ENCODE measurements around the gene XYLT1.

Gene XYLT1, protein sequence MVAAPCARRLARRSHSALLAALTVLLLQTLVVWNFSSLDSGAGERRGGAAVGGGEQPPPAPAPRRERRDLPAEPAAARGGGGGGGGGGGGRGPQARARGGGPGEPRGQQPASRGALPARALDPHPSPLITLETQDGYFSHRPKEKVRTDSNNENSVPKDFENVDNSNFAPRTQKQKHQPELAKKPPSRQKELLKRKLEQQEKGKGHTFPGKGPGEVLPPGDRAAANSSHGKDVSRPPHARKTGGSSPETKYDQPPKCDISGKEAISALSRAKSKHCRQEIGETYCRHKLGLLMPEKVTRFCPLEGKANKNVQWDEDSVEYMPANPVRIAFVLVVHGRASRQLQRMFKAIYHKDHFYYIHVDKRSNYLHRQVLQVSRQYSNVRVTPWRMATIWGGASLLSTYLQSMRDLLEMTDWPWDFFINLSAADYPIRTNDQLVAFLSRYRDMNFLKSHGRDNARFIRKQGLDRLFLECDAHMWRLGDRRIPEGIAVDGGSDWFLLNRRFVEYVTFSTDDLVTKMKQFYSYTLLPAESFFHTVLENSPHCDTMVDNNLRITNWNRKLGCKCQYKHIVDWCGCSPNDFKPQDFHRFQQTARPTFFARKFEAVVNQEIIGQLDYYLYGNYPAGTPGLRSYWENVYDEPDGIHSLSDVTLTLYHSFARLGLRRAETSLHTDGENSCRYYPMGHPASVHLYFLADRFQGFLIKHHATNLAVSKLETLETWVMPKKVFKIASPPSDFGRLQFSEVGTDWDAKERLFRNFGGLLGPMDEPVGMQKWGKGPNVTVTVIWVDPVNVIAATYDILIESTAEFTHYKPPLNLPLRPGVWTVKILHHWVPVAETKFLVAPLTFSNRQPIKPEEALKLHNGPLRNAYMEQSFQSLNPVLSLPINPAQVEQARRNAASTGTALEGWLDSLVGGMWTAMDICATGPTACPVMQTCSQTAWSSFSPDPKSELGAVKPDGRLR

DNA sequence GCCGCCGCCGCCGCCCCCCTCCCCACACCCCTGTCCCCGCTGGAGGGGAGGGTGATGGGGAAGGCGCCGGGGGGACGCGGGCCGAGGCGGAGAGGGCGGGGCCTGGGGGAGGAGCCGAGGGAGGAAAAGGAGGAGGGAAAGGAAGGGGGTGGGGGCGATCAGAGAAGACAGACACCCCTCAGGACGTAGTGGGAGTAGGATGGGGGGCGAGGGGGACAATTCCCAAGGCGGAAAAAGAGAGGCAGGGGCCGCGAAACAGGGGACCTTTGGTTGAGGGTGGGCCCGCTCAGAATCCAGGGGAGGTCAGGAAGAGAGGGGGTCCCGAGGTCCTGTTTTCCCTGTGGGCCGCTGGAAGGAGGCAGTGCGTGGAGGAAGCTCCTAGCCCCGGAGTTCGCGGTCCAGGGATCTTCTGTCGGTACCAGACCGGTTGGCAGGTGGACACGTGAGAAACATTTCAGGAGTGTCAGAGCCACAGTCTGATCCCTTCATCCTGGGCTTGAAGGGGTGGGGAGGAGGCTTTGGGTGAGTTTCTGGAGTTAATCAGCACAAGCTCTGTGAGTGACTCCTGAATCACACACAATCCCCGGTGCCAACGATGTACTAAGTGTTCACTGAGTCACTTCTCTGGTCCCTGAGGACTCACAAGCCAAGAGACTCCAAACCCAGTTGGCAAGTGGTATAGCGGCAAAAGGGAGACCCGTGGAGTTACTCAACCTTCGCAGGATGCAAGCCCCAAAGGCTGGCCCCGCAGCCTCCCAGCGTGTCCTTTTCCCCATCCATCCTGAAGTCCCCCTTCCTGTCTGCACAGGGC lies at the start of gene XYLT1:
XYLT1 (minus strand) TSS at position 53 of the 811 bp plus-strand sequence. CDS start 164 bp downstream, outside the sequence.
- H3K4me1 ChIP-seq (ENCODE audit: control insufficient read depth, insufficient read depth, low read length) = peaks cover 11% of the 10 kb centered on the region
- H3K36me3 ChIP-seq (ENCODE audit: control insufficient read depth, insufficient read depth, low read length) = no peaks in the 10 kb centered on the region
- H3K9ac ChIP-seq (ENCODE audit: low read depth, low read length) = no peak within 1 kb of the TSS
- peak within 1 kb of the TSS; percentile 70 for H3K4me3 ChIP-seq (ENCODE audit: low read depth, low read length)
- H3K9me3 ChIP-seq (ENCODE audit: control insufficient read depth, insufficient read depth, low read length) = no peaks in the 10 kb centered on the region
- H3K27me3 ChIP-seq (ENCODE audit: control insufficient read depth, insufficient read depth, low read length) = peaks cover 27% of the 10 kb centered on the region

GRCh38 chr16:17520111-17520510 lies 49.4 kb upstream of the XYLT1 start:
- H3K27me3 ChIP-seq (ENCODE audit: control insufficient read depth, insufficient read depth, low read length) = no peaks in the 10 kb centered on the region
- no peak overlapping the region for H3K4me3 ChIP-seq (ENCODE audit: low read depth, low read length)
- no peaks in the 10 kb centered on the region for H3K36me3 ChIP-seq (ENCODE audit: control insufficient read depth, insufficient read depth, low read length)
- H3K9ac ChIP-seq (ENCODE audit: low read depth, low read length) = no peak overlapping the region
- H3K9me3 ChIP-seq (ENCODE audit: control insufficient read depth, insufficient read depth, low read length) = no peaks in the 10 kb centered on the region
- H3K4me1 ChIP-seq (ENCODE audit: control insufficient read depth, insufficient read depth, low read length) = no peaks in the 10 kb centered on the region

GRCh38 chr16:17519101-17519955 lies 48.6 kb upstream of the XYLT1 start:
- no peaks in the 10 kb centered on the region for H3K4me1 ChIP-seq (ENCODE audit: control insufficient read depth, insufficient read depth, low read length)
- H3K9me3 ChIP-seq (ENCODE audit: control insufficient read depth, insufficient read depth, low read length) = no peaks in the 10 kb centered on the region
- no peak overlapping the region for H3K4me3 ChIP-seq (ENCODE audit: low read depth, low read length)
- no peaks in the 10 kb centered on the region for H3K27me3 ChIP-seq (ENCODE audit: control insufficient read depth, insufficient read depth, low read length)
- no peaks in the 10 kb centered on the region for H3K36me3 ChIP-seq (ENCODE audit: control insufficient read depth, insufficient read depth, low read length)
- H3K9ac ChIP-seq (ENCODE audit: low read depth, low read length) = no peak overlapping the region

GRCh38 chr16:17518441-17518840 lies 47.7 kb upstream of the XYLT1 start:
- Histone ChIP-seq H3K4me3 (ENCODE audit: low read depth, low read length) (no peak overlapping the region), H3K9me3 (ENCODE audit: control insufficient read depth, insufficient read depth, low read length) (no peaks in the 10 kb centered on the region), H3K27me3 (ENCODE audit: control insufficient read depth, insufficient read depth, low read length) (no peaks in the 10 kb centered on the region), H3K9ac (ENCODE audit: low read depth, low read length) (no peak overlapping the region), H3K36me3 (ENCODE audit: control insufficient read depth, insufficient read depth, low read length) (no peaks in the 10 kb centered on the region), H3K4me1 (ENCODE audit: control insufficient read depth, insufficient read depth, low read length) (no peaks in the 10 kb centered on the region)

DNA sequence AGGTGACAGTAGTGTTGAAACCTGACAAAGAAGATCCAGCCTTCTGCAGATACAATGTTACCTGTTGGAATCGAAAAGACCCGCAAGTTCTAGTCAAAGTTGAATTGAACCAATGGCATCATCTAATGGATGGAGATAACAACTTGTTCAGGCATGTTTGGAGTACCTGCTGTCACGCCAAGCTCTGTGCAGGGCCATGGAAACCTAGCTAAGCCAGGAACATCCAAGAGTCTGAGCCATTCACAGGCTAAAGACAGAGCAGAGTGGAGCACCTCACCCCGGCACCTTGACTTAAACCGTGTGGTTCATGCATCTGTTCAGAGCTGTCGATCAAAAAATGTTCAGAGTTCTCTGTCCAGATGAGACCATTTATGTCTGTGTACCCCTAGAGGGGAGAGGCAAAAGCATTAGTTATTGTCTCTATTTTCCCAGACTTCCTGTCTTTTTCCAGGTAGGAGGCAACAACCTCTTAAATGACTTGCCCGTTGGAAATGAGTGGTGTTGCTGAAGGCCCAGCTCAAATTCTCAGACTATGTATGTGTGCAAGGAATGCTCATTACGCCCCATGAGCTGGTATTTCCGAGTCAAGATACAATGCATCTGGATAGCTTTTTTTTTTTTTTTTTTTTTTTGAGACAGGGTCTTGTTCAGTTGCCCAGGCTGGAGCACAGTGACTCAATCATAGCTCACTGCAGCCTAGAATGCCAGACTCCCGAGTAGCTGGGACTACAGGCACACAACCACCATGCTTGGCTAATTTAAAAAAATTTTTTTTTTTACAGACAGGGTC lies 44.9 kb upstream of the XYLT1 start:
- H3K36me3 ChIP-seq (ENCODE audit: control insufficient read depth, insufficient read depth, low read length) = no peaks in the 10 kb centered on the region

GRCh38 chr16:17512636-17513220 lies 42.0 kb upstream of the XYLT1 start:
- Histone ChIP-seq H3K9ac (ENCODE audit: low read depth, low read length) (no peak overlapping the region), H3K4me3 (ENCODE audit: low read depth, low read length) (no peak overlapping the region)

More for the DNA sequence above, 44.9 kb upstream of the XYLT1 start:
- Histone ChIP-seq H3K4me3 (ENCODE audit: low read depth, low read length) (no peak overlapping the region), H3K4me1 (ENCODE audit: control insufficient read depth, insufficient read depth, low read length) (no peaks in the 10 kb centered on the region), H3K9ac (ENCODE audit: low read depth, low read length) (no peak overlapping the region), H3K27me3 (ENCODE audit: control insufficient read depth, insufficient read depth, low read length) (no peaks in the 10 kb centered on the region), H3K9me3 (ENCODE audit: control insufficient read depth, insufficient read depth, low read length) (no peaks in the 10 kb centered on the region)

GRCh38 chr16:17511340-17511739 lies 40.6 kb upstream of the XYLT1 start:
- Histone ChIP-seq H3K4me3 (ENCODE audit: low read depth, low read length) (no peak overlapping the region), H3K36me3 (ENCODE audit: control insufficient read depth, insufficient read depth, low read length) (no peaks in the 10 kb centered on the region), H3K27me3 (ENCODE audit: control insufficient read depth, insufficient read depth, low read length) (no peaks in the 10 kb centered on the region), H3K4me1 (ENCODE audit: control insufficient read depth, insufficient read depth, low read length) (no peaks in the 10 kb centered on the region), H3K9ac (ENCODE audit: low read depth, low read length) (no peak overlapping the region), H3K9me3 (ENCODE audit: control insufficient read depth, insufficient read depth, low read length) (no peaks in the 10 kb centered on the region)

More at GRCh38 chr16:17512636-17513220, 42.0 kb upstream of the XYLT1 start:
- Histone ChIP-seq H3K9me3 (ENCODE audit: control insufficient read depth, insufficient read depth, low read length) (no peaks in the 10 kb centered on the region), H3K36me3 (ENCODE audit: control insufficient read depth, insufficient read depth, low read length) (no peaks in the 10 kb centered on the region), H3K27me3 (ENCODE audit: control insufficient read depth, insufficient read depth, low read length) (no peaks in the 10 kb centered on the region), H3K4me1 (ENCODE audit: control insufficient read depth, insufficient read depth, low read length) (no peaks in the 10 kb centered on the region)

GRCh38 chr16:17510567-17510966 lies 39.8 kb upstream of the XYLT1 start:
- Histone ChIP-seq H3K36me3 (ENCODE audit: control insufficient read depth, insufficient read depth, low read length) (no peaks in the 10 kb centered on the region), H3K27me3 (ENCODE audit: control insufficient read depth, insufficient read depth, low read length) (no peaks in the 10 kb centered on the region), H3K9me3 (ENCODE audit: control insufficient read depth, insufficient read depth, low read length) (no peaks in the 10 kb centered on the region), H3K9ac (ENCODE audit: low read depth, low read length) (no peak overlapping the region), H3K4me3 (ENCODE audit: low read depth, low read length) (no peak overlapping the region), H3K4me1 (ENCODE audit: control insufficient read depth, insufficient read depth, low read length) (no peaks in the 10 kb centered on the region)

DNA sequence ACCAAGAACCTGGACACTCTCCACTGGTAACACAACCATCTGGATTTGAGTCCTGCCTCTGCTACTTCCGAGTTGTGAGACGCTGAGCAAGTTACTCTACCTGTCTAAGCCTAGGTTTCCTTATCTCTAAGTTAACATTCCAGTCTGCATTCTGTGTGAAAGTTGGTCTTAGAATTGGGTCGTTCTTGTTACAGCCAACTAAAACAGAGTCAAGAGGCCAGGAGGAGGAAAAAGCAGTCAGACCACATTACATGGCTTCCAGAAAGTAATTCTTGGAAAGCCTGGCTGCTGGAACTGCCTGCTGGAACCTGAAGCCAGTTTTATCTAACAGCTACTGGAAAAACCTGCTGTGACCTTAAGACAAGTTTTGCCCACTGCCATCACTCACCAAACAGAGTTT lies 38.4 kb upstream of the XYLT1 start:
- H3K4me1 ChIP-seq (ENCODE audit: control insufficient read depth, insufficient read depth, low read length) = no peaks in the 10 kb centered on the region
- H3K9ac ChIP-seq (ENCODE audit: low read depth, low read length) = no peak overlapping the region
- H3K27me3 ChIP-seq (ENCODE audit: control insufficient read depth, insufficient read depth, low read length) = no peaks in the 10 kb centered on the region
- H3K4me3 ChIP-seq (ENCODE audit: low read depth, low read length) = no peak overlapping the region
- no peaks in the 10 kb centered on the region for H3K36me3 ChIP-seq (ENCODE audit: control insufficient read depth, insufficient read depth, low read length)
- no peaks in the 10 kb centered on the region for H3K9me3 ChIP-seq (ENCODE audit: control insufficient read depth, insufficient read depth, low read length)

- no peaks in the 10 kb centered on the region for H3K27me3 ChIP-seq (ENCODE audit: control insufficient read depth, insufficient read depth, low read length)
- no peaks in the 10 kb centered on the region for H3K9me3 ChIP-seq (ENCODE audit: control insufficient read depth, insufficient read depth, low read length)
- H3K9ac ChIP-seq (ENCODE audit: low read depth, low read length) = no peak overlapping the region
Measured at GRCh38 chr16:17508303-17508702, 37.5 kb upstream of the XYLT1 start.

More at GRCh38 chr16:17508303-17508702, 37.5 kb upstream of the XYLT1 start:
- no peak overlapping the region for H3K4me3 ChIP-seq (ENCODE audit: low read depth, low read length)
- no peaks in the 10 kb centered on the region for H3K4me1 ChIP-seq (ENCODE audit: control insufficient read depth, insufficient read depth, low read length)
- no peaks in the 10 kb centered on the region for H3K36me3 ChIP-seq (ENCODE audit: control insufficient read depth, insufficient read depth, low read length)

Measured in iPS-15b (cell line).